ENCODE results near the gene NT5M. TPM values are rescaled to one million over a fixed set of nuclear protein-coding genes. Genes with fewer than 3 reads are reported as not detected.

NT5M gene
- total RNA-seq, 4 donors from 2014 or later = 1.7 to 3.1 (median 2.3) TPM

- no peak for DNase-seq
- WGBS, 2 donors = 75 to 83% methylated on average over 5 to 9 of the region's 9 CpGs
Observed at GRCh38 chr17:17394494-17394893, 91.3 kb downstream of the NT5M start.

GRCh38 chr17:17395246-17395802 is 92.2 kb downstream of the NT5M start:
- no peaks in the 10 kb centered on the region for H3K27me3 ChIP-seq
- H3K36me3 ChIP-seq = no peaks in the 10 kb centered on the region
- TF ChIP-seq CTCF (IDR thresholded peaks at IDR 0.05) = no peak
- no peak for TF ChIP-seq POLR2A (IDR thresholded peaks at IDR 0.05)
- peaks cover 0 to 7% (median 0%) of the 10 kb centered on the region in 3 donors for H3K4me1 ChIP-seq
- no peak for DNase-seq
- H3K9me3 ChIP-seq = no peaks in the 10 kb centered on the region
- 68 to 83% methylated on average over 4 to 6 of the region's 6 CpGs for WGBS, 2 donors
- intact Hi-C loops (cut with DNase I) = no loop called here
- H3K4me3 ChIP-seq = no peak overlapping the region
- H3K27ac ChIP-seq = no peak overlapping the region

More at GRCh38 chr17:17394494-17394893, 91.3 kb downstream of the NT5M start:
- H3K4me1 ChIP-seq = peaks cover 0 to 7% (median 0%) of the 10 kb centered on the region in 3 donors
- no peaks in the 10 kb centered on the region for H3K27me3 ChIP-seq
- no peak overlapping the region for H3K4me3 ChIP-seq
- H3K9me3 ChIP-seq = no peaks in the 10 kb centered on the region
- H3K36me3 ChIP-seq = no peaks in the 10 kb centered on the region
- TF ChIP-seq POLR2A (IDR thresholded peaks at IDR 0.05) (no peak), CTCF (IDR thresholded peaks at IDR 0.05) (no peak)
- intact Hi-C loops (cut with DNase I) = no loop called here
- no peak overlapping the region for H3K27ac ChIP-seq

GRCh38 chr17:17395885-17396284 is 92.7 kb downstream of the NT5M start:
- Histone ChIP-seq H3K27me3 (no peaks in the 10 kb centered on the region), H3K27ac (no peak overlapping the region), H3K4me1 (peaks cover 0 to 7% (median 0%) of the 10 kb centered on the region in 3 donors), H3K4me3 (no peak overlapping the region), H3K9me3 (no peaks in the 10 kb centered on the region), H3K36me3 (no peaks in the 10 kb centered on the region)
- TF ChIP-seq CTCF (IDR thresholded peaks at IDR 0.05) (no peak), POLR2A (IDR thresholded peaks at IDR 0.05) (no peak)
- intact Hi-C loops (cut with DNase I) = no loop called here
- DNase-seq = no peak
- 89 to 91% methylated on average over 4 to 5 of the region's 6 CpGs for WGBS, 2 donors

Other genes with a start within 250 kb of the NT5M start
- gene PLD6, start 97.0 kb upstream of the NT5M start, total RNA-seq = 1 to 10 TPM in 2 of 4 donors, under 1 TPM in 2; 0.45 to 1.9 (median 0.95) TPM
- gene FLCN, start 66.2 kb upstream of the NT5M start, total RNA-seq = 10 to 100 TPM; 11.6 to 27.5 (median 12.4) TPM
- gene COPS3, start 22.1 kb upstream of the NT5M start, total RNA-seq = 10 to 100 TPM; 34.0 to 91.6 (median 68.7) TPM
- gene MED9, start 173.6 kb downstream of the NT5M start, total RNA-seq = 10 to 100 TPM in 3 of 4 donors, 1 to 10 TPM in 1; 5.8 to 15.4 (median 12.2) TPM
- gene RASD1, start 193.0 kb downstream of the NT5M start, total RNA-seq = 1 to 10 TPM; 1.1 to 8.4 (median 4.3) TPM